HG02588 (cell line): ENCODE measurements around the gene KYNU.
"Not testable (repeated sequence)": the region's sequence is repeated elsewhere in the genome, so short reads cannot be mapped to it uniquely, and the experiment has no call there.

ENCODE experiments used
- ATAC-seq: cut with Tn5 transposase; IDR thresholded peaks from one replicate; pipeline ENCODE4 v1.9.1; 2021; ENCODE audit warnings: mild to moderate bottlenecking, moderate library complexity; ENCODE audit not compliant: unreplicated experiment

Gene KYNU

GRCh38 chr2:142914507-142915313 lies 37.2 kb downstream of the KYNU start:
- peak; percentile 99 for ATAC-seq

GRCh38 chr2:142915502-142915901 lies 38.0 kb downstream of the KYNU start:
- ATAC-seq, result peak; percentile 13

- ATAC-seq, result no peak
Measured at GRCh38 chr2:142918624-142919023, 41.2 kb downstream of the KYNU start.

- ATAC-seq, result no peak
Measured at GRCh38 chr2:142920571-142920970, 43.1 kb downstream of the KYNU start.

GRCh38 chr2:142926445-142926844 lies 49.0 kb downstream of the KYNU start:
- ATAC-seq, result no peak

- no peak for ATAC-seq
Measured at GRCh38 chr2:142930835-142931398, 53.5 kb downstream of the KYNU start.

GRCh38 chr2:142933916-142934315 lies 56.5 kb downstream of the KYNU start:
- no peak for ATAC-seq

GRCh38 chr2:142935563-142936089 lies 58.2 kb downstream of the KYNU start:
- ATAC-seq, result no peak

GRCh38 chr2:142936629-142937028 lies 59.2 kb downstream of the KYNU start:
- ATAC-seq, result no peak

GRCh38 chr2:142937347-142937746 lies 59.9 kb downstream of the KYNU start:
- no peak for ATAC-seq

GRCh38 chr2:142938240-142938639 lies 60.8 kb downstream of the KYNU start:
- no peak for ATAC-seq

GRCh38 chr2:142940606-142941223 lies 63.3 kb downstream of the KYNU start:
- no peak for ATAC-seq

- no peak for ATAC-seq
Measured at GRCh38 chr2:142942690-142943089, 65.2 kb downstream of the KYNU start.

GRCh38 chr2:142944264-142944663 lies 66.8 kb downstream of the KYNU start:
- no peak for ATAC-seq

- no peak for ATAC-seq
Measured at GRCh38 chr2:142944721-142945120, 67.3 kb downstream of the KYNU start.

GRCh38 chr2:142946941-142947340 lies 69.5 kb downstream of the KYNU start:
- no peak for ATAC-seq

GRCh38 chr2:142948723-142949122 lies 71.3 kb downstream of the KYNU start:
- not testable (repeated sequence) for ATAC-seq

GRCh38 chr2:142950323-142950722 lies 72.9 kb downstream of the KYNU start:
- ATAC-seq, result not testable (repeated sequence)

GRCh38 chr2:142951190-142952007 lies 73.9 kb downstream of the KYNU start:
- ATAC-seq, result no peak

- no peak for ATAC-seq
Measured at GRCh38 chr2:142952018-142952417, 74.6 kb downstream of the KYNU start.
